CD4-positive, alpha-beta T cell treated with Interleukin-2 at 100 ng/mL for 4 hours (primary cell): ENCODE data around the gene MKRN2.
"Not testable (repeated sequence)": the region's sequence is repeated elsewhere in the genome, so short reads cannot be mapped to it uniquely, and the experiment has no call there.

ENCODE experiments used
- DNase-seq: peaks from one replicate; pipeline ENCODE4 v3.0.0-alpha.2; 2020; ENCODE audit warnings: low spot score

The MKRN2 gene, protein sequence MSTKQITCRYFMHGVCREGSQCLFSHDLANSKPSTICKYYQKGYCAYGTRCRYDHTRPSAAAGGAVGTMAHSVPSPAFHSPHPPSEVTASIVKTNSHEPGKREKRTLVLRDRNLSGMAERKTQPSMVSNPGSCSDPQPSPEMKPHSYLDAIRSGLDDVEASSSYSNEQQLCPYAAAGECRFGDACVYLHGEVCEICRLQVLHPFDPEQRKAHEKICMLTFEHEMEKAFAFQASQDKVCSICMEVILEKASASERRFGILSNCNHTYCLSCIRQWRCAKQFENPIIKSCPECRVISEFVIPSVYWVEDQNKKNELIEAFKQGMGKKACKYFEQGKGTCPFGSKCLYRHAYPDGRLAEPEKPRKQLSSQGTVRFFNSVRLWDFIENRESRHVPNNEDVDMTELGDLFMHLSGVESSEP

DNA sequence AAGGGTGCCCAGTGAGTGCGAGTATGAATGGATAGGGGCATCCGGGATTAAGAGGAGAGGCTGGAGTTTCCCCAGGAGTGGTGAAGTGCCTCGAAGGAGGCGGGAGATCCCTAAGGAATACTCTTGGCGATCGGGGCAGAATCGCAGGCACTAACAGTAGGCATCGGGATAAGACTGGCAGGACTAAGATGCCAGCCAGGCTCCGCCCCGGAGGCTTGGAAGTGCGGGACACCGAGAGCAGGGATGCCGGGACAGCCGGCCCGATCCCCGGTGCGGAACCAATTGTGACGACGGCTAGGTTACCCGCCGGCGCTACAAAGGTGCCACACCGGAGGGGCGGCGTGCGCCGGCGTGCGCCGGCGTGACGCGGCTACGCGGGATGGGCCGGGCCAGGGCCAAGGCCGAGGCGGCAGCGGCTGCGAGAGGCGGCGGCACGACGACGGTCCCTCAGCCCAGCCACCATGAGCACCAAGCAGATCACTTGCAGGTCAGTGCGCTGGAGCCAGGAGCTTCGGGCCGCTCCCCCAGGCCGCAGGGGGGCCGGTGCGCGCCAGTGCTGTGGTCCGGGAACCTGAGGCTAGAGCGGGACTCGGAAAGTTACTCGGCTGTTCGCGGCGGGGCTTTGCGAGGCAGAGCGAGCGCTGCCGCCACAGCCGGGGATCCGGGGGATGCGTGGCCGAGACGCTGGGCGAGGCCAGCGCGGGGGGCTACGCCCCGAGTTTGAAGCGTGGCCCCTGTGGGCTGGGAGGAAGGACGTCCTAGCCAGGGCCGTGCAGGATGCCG, at the start of gene MKRN2:
TSS of gene MKRN2 (plus strand) at position 398 of the 783 bp plus-strand sequence. CDS start at position 462, 64 bp downstream.
- DNase-seq: peak; percentile 86

DNA sequence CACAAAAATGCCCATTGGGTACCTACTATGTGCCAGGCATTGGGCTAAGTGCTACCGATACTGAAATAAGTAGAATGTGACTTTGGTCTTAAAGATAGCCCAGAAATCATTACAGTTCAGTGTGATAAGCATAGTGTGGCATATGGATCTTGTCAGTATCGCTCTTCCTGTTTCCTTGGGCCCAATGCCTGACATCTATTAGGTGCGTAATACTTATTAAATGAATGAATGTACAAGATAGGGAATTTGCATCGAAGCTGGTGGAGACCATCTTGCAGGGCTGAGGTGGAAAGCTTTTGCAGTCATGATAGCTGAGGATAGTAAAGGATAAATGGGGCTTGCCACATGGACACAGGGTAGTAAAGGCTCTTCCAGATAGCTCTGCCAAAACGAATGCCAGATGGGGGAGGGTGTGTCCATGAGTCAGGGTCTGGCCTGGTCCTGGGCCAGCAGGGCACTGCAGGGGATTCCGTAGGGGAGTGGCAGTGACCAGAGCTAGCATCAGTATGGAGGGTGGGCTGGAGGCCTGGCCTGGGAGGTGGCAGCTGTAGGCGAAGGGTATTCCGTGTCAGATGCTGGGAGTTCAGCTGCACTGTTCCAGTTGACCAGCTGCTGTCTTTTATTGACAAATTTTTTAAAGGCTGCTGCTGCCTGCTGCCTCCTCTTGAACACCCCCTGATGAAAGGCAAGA, 49.2 kb upstream of the MKRN2 start:
- no peak for DNase-seq

DNA sequence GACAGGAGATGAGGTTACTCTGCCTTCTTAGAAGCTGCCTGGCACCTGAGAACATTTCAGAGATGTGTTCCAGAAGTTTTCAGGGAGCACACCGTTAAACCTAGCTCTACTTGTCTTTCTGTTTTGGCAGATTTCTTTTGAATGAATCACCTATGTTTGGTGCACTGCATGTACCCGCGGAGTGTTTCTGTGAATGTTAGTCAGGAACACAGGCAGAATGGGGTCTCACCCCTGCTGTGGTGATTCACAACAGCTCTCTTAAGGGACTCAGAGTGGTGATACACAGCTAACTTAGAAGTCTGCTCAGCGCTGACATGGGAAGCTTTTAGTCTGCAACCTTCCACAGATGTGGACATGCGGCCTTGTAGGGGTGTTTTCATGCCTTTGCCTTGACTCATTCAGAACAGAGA, 48.6 kb upstream of the MKRN2 start:
- no peak for DNase-seq

DNA sequence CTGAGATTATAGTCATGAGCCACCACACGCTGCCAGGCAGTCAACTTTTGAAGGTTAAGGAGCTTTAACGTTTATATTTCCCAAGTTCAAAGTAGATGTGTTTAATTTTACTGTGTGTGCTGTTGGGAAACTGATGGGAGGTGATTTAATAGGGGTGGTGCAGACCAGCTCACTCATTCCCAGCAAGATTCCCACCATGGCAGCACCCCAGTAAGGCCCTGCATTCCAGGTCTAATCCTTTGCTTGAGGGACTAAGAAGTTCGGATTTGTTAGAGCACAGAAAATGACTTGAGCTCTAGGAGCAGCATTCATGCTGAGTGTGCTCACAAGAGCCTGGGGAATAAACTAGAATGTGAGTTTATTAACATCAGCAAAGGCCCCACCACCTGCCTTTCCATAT, 47.4 kb upstream of the MKRN2 start:
- DNase-seq: no peak

DNA sequence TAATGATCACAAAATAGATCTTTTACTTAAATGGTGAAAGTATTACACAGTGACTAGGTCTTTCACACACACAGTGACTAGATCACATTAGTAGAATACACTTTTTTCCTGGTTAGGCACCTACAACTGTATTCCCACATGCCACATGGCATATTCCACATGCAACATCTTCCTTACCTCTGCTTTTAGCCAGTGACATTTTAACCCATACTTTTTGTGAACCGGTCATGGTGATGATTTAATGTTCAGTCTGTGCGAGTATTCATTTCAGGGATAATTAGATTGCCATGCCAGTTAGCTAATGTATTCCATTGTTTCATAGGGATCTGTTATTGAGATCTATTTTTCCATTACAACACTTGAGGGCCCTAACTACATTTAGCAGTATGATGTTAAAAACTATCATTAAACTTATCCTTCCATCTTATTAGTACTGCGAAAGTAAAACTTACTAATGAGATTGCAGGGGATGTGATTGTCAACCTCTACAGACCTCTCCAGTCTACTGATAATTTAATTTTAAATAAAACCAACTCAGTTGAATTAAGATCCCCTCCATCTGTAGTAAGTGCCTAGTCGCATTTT, 44.3 kb upstream of the MKRN2 start:
- no peak for DNase-seq

DNA sequence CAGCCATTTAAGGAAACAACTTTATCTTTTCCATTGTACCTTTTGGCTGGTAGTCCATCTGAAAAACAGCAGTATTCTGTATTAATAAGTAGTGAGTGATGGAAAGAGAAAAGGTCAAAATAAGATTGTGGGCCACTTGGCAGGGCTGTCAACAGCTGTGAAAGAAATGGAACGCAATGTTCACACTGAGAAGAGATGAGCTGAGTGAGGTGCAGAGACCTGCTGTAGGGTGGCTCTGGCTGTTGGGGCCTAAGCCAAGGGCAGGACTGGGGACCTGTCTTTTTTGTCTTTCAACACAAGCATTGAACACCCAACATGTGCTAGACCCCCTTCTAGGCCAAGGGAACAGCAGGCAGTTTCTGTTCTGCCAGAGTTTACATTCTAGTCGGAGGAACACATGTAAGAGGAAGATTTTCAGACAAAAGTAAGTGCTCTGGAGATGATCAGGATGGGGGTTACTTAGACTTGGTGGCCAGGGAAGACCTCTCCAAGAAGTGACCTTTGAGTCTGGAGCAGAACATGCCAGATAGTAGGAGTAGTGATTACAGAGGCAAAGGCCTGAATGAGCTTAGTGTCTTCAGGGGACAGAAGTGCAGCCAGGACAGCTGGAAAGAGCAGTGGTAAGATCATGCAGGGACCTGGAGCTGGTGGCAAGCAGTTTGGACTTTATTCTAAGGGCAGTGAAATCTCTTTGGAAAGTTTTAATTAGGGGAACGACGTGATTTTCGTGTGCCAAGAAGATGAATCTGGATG, 43.0 kb upstream of the MKRN2 start:
- no peak for DNase-seq

DNA sequence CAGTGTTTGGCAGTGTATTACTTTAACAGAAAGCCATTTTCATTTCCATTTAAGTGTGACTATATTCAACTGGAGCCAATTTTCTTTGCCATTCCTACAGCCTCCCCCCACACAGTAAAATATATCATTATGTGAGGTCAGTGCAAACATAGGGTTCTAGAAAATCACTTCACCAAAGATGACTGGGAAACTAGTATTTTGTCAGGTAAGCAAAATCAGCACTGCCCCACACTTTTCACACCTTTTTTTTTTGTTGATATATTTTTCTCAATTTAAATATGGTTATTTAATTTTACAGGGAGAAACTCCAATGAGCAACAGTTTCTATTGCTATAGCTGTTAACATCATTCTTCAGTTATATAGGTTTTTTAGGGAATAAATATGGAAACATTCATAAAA, 41.3 kb upstream of the MKRN2 start:
- no peak for DNase-seq

DNA sequence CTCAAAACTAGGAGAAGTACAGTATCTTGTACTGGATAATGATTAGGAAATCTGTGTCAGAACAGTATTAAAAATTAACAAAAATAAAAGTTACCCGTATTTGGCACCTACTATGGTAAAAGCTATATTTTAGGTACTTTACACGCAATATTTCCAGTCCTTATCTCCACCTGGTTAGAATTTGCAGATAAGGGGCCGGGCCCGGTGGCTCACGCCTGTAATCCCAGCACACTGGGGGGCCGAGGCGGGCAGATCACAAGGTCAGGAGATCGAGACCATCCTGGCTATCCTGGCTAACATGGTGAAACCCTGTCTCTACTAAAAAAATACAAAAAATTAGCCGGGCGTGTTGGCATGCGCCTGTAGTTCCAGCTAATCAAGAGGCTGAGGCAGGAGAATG, 40.0 kb upstream of the MKRN2 start:
- DNase-seq: no peak

DNA sequence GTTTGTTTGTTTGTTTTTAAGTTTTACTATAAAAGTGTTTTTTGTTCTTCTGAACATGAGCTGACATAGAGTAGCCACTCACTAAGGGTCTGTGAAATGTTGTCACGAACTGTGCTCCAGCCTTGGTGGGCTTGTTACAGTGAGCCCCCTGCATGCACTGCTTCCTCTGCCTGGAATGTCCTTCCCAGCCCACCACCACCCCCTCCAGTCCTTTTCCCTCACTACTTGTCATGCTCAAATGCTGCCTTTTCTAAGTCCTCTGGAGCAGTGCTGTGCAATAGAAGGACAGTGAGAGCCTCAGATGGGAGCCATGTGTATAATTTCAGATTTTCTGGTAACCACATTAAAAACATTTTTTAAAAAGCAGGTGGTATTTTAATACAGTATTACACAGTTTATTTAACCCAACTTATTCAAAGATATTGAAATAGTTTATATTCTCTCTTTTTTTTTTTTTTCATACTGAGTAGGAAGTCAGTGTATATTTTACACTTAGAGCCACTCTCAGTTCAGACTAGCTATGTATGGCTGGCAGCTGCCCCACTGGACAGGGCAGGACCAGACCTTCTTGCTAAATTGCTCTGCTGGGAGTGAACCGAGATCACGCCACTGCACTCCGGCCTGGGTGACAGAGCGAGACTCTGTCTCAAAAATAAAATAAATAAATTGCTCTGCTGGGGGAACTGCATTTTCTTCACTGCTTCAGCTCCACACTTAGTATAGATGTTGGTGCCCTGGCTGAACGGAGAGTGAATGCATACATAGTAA, 38.4 kb upstream of the MKRN2 start:
- DNase-seq: no peak

DNA sequence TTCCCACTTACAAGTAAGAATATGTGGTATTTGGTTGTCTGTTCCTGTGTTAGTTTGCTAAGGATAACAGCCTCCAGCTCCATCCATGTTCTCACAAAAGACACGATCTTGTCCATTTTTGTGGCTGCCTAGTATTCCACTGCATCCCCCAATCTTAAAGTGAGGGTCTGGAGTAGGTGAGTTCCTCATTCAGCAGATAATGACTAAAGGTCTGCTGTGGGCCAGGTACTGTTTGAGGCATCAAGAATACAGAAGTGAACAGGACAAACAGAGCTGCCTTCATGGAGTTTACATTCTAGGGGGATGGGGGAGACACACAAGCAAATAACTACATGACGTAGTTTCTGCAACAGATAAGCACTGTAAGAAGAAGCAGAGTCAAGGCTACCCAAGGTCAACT, 35.9 kb upstream of the MKRN2 start:
- no peak for DNase-seq

DNA sequence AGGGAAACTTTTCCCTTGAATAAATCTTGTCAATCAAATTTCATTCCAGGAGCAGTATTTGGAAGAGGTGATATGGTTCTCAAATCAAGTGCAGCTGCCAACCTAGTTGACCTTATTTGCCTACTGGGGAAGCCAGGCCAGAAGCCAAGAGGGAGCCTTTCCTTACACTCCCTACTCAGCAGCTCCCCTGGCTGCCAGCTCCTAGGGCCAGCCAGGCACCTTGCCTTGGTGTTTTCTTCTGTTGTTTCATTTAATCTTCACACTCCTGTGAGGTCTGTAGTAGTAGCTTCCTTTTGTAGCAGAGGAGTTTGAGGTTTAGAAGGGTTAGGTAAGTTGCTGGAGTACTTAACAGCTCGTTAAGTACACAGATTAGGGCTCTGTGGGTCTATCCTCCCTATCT, 34.2 kb upstream of the MKRN2 start:
- no peak for DNase-seq

DNA sequence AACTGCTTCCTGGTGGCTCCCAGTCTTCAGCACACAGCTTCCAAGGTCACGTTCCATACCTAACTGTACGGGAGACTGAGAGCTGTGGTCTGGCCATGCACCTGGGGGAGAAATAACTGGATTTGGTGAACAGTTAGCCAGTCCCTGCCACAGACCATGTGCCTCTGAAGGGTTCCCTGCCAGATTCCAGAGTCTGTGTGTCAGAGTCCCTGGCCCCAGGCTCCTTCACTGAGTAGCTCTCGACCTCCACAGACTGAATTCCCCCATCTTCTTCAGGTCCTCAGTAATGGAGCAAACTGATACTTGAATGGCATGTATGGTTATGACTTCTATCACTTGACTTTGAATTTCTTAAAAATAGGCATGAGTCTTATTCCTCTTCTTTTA, 29.1 kb upstream of the MKRN2 start:
- no peak for DNase-seq

DNA sequence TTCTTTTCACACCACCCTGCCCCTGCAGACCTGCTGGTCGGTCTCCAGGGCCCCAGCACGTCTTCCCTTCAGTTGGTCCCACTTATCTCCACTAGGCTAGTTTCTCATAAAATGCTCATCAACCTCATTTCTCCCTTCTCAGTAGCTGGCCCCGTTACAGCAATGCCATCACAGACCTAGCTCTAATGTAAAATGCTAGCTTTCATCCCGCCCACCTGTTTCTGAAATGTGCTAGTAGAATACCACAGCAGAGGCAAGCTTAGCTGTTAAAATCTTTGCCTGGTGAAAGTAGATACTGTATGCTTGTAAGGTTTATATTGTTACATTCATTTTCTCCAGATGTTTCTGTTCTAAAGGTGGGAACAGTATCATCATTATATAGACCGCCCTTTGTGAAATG, 24.7 kb upstream of the MKRN2 start:
- DNase-seq: no peak

DNA sequence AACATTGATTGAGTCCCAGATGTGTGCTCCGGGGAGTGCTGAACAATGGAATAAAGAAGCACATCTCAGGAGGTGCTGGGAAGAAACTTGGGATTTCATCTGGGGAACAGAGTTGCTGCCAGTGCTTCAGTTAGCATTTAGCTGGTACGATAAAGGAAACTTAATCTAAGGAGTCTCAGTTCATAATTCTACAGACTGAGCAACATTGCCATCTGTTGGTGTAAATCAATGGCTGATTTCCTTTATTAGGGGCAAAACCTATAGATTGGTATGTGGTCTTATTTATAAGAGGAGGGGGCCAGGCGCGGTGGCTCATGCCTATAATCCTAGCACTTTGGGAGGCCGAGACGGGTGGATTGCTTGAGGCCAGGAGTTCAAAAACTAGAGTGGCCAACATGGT, 20.5 kb upstream of the MKRN2 start:
- DNase-seq: no peak

DNA sequence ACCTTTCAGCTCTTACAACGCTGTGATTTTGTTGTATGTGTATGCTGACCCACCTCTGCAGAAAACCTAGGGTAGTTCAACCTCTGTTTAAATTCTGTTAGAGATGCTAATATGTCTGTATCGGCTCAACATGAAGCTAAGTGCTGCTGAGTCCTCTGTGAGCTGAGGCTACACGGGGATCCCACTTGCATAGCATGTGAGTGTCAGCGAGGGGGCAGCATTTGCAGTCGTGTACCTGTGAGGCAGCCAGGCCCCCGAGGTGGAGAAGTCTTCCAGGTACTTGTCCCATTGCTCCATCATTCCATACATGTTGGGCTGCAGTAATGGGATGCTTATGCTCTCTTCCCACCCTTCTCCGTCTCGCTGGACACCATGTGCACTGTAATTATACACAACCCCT, 15.3 kb upstream of the MKRN2 start:
- no peak for DNase-seq

DNA sequence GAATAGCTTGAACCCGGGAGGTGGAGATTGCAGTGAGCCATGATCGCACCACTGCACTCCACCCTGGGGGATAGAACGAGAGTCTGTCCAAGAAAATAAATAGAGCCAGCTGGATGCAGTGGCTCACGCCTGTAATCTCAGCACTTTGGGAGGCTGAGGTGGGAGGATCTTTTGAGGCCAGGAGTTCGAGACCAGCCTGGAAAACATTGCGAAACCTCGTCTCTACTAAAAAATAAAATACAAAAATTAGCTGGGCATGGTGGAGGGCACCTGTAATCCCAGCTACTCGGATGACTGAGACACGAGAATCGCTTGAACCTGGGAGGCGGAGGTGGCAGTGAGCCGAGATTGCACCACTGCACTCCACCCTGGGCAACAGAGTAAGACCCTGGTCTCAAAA, 13.4 kb upstream of the MKRN2 start:
- DNase-seq: not testable (repeated sequence)

DNA sequence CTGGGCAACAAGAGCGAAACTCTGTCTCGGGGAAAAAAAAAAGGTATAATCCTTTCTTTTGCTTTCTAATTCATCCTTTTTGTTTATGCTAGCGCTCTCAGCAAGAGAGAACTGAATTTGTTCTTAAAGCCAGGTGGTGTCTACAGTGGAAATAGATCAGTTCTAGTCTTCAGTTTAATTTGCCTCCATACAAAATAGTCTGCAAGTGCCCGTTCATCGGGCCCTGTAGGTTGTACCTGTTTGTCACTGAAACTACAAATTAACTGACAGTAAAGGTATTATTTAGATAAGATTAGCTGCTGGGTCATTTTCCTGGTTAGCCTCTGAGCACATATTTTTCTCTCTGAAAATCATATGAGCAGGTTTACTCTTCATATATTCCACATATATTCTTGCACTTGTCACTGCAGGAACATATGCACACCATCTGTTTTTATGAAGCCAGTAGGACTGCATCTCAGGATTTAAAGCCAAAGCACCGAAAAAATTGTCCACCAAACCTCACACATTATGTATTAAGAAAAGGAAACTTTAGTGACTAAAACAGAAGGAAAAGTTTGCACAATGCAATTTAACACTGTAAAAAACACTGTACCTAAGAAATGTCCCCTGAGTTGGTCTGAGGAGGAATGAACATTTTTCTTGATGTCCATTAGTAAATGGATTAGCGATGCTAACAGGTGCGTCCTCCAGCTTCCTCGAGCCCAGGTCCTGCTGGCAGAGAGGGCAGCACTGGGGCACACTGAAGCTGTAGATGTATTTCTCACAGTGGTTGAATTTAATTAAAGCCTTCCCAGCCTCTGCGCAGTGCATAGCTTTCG, 12.0 kb upstream of the MKRN2 start:
- no peak for DNase-seq

DNA sequence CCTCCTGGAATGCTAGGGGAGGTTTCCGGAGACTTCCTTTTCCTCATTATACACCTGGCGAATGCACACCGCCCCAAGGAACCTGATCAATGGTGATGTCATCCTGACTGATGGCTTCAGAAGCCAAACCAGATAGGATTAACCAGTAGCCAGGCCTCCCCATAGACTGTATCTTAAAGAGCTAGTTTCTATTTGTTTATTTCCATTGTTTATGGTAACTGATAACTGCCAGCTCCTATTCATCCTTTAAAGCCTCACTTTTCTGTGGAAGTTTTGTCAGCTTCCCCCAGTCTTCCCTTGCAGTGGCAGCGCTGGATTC, 11.5 kb upstream of the MKRN2 start, which contains the start of gene MKRN2OS:
TSS of gene MKRN2OS (minus strand) at position 27 of the 319 bp plus-strand sequence. CDS start 35 bp downstream, outside the sequence.
- DNase-seq: no peak

DNA sequence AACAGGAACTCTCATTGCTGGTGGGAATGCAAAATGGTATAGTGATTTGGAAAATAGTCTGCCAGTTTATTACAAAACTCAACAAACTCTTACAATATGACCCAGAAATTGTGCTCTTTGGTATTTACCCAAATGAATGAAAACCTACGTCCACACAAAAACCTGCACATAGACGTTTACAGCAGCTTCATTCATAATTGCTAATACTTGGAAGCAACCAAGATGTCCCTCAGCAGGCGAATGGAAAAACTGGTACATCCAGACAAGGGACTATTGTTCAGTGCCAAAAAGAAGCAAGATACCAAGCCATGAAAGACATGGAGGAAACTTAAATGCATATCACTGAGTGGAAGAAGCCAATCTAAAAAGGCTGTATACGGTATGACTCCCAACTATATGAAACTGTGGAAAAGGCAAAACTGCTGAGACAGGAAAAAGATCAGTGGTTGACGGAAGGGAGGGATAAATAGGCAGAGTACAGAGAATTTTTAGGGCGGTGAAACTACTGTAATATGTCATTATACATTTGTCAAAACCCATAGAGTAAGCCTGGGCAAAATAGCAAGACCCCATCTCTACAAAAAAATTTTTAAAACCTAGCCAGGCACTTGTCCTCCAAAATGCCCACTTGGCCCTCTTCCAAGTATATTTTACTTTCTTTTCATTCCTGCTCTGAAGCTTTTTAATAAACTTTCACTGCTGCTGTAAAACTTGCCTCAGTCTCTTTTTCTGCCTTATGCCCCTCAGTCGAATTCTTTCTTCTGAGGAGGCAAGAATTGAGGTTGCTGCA, 6.7 kb upstream of the MKRN2 start:
- no peak for DNase-seq
